Endothelial cell of umbilical vein (primary cell): ENCODE measurements around the gene TPM2.

ENCODE experiments used
- EZH2 ChIP-seq: IDR thresholded peaks from 2 replicates; pipeline ENCODE4 v1.6.1; 2012; ENCODE audit warnings: borderline replicate concordance, low read depth, mild to moderate bottlenecking, moderate library complexity, low read length, inconsistent platforms; ENCODE audit not compliant: severe bottlenecking
- FOS ChIP-seq: IDR thresholded peaks from 2 replicates; pipeline ENCODE4 v1.6.1; 2011; ENCODE audit warnings: mild to moderate bottlenecking, low read length, moderate library complexity, borderline replicate concordance; ENCODE audit not compliant: insufficient read depth
- MYC ChIP-seq: IDR thresholded peaks from one replicate; pipeline ENCODE4 v1.6.1; 2011; ENCODE audit warnings: mild to moderate bottlenecking, low read depth, low read length
- POLR2A ChIP-seq: IDR thresholded peaks from 2 replicates; pipeline ENCODE4 v1.6.1; 2012; ENCODE audit warnings: low read depth, mild to moderate bottlenecking, control low read depth, low read length
- POLR2AphosphoS5 ChIP-seq: IDR thresholded peaks from 2 replicates; pipeline ENCODE4 v1.6.1; 2012; ENCODE audit warnings: low read depth, mild to moderate bottlenecking, control low read depth, low read length, moderate library complexity; ENCODE audit not compliant: insufficient read depth
- TF ChIP-seq, protein P1 (sequence below), 2 donors: IDR thresholded peaks; 1 replicate in 1 of 2; 2 replicates in 1 of 2; pipeline ENCODE4 v1.5.1; 2011; ENCODE audit warnings: low read length in 2 of 2, mild to moderate bottlenecking in 2 of 2, moderate library complexity in 2 of 2, control low read depth in 1 of 2, inconsistent platforms in 1 of 2, low read depth in 1 of 2; ENCODE audit not compliant: insufficient read depth in 1 of 2; ENCODE audit errors: extremely low read depth in 1 of 2

DNA sequence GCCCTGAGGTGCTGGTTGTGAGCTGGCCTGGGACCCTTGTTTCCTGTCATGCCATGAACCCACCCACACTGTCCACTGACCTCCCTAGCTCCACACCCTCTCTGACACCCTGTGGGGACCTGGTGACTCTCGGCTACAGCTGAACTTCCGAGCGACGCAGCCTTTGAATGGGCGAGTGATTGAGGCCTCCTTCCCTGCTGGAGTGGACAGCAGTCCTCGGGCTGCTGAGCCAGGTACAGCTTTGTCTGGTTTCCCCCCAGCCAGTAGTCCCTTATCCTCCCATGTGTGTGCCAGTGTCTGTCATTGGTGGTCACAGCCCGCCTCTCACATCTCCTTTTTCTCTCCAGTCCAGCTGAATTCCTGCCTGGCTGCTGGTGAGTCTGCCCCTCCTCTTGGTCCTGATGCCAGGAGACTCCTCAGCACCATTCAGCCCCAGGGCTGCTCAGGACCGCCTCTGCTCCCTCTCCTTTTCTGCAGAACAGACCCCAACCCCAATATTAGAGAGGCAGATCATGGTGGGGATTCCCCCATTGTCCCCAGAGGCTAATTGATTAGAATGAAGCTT is 9.9 kb downstream of the TPM2 start:
- TF ChIP-seq, protein P1, sequence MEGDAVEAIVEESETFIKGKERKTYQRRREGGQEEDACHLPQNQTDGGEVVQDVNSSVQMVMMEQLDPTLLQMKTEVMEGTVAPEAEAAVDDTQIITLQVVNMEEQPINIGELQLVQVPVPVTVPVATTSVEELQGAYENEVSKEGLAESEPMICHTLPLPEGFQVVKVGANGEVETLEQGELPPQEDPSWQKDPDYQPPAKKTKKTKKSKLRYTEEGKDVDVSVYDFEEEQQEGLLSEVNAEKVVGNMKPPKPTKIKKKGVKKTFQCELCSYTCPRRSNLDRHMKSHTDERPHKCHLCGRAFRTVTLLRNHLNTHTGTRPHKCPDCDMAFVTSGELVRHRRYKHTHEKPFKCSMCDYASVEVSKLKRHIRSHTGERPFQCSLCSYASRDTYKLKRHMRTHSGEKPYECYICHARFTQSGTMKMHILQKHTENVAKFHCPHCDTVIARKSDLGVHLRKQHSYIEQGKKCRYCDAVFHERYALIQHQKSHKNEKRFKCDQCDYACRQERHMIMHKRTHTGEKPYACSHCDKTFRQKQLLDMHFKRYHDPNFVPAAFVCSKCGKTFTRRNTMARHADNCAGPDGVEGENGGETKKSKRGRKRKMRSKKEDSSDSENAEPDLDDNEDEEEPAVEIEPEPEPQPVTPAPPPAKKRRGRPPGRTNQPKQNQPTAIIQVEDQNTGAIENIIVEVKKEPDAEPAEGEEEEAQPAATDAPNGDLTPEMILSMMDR (IDR thresholded peaks at IDR 0.05; ENCODE audit: extremely low read depth in 1 of 2, insufficient read depth in 1 of 2, low read depth in 1 of 2, low read length in 2 of 2) = no peak
- TF ChIP-seq POLR2A (no peak), POLR2AphosphoS5 (no peak), FOS (no peak), EZH2 (no peak), MYC (no peak)
